Smooth muscle cell of bladder (primary cell): ENCODE data around the gene SLC35D1. TPM values are rescaled to one million over a fixed set of nuclear protein-coding genes. Genes with fewer than 3 reads are reported as not detected.

Experiments used
- total RNA-seq: library from RNA; depleted of rRNA; stranded (reverse); fragments of >200 nt; gene quantifications from 2 replicates; pipeline ENCODE4 v1.2.3, GENCODE V29; 2014

SLC35D1 gene
- total RNA-seq = 17.7 and 18.1 TPM in 2 replicates

DNA sequence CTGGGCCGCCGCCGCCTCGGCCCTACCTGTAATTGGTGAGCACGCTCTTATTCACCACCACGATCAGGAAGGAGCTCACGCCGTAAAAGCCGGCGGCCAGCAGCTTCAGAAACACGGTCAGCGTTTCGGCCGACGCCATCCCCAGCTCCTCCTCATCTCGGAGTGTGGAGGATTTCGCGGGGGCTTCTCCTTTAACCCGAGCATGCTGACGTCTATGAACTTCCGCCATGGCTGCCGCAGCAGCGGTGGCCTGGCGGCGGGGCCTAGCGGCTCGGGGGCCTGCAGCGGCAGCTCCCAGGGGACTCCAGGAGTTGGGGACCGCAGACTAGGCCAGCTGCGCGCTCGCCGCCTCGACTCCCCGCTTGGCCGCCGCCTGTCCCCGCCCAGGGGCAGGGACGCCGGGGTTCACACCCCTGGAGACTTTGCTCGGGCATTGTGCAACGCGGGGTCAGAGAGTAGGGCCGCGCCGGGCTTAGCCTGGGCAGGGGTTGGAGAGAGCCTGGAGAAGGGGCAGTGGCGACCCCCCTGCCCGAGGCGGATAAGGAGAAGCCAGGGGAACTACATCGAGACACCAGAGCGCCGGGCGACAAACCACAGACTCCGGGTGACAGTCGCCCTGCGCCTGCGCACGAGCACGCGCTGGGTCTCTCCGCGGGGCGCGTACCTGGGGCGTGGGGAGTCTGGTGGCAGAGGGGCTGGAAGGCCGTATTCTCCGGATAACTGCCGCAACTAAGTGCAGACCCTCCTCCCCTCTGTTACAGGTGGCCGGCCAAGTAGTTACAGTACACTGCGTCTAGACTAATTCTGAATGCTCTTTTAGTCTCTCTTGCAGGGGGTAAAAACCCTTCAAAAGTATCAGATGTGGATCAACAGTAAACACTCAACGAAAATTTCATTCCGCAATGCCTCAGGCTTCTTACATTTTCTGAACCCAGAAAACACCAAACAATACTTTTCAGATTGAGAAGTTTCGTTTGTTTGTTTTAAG lies at the start of gene SLC35D1:
SLC35D1 (minus strand) TSS at position 364 of the 988 bp plus-strand sequence; CDS start at position 229, 135 bp downstream.

Other genes starting within 250 kb of the SLC35D1 start
- gene DNAI4, start 129.3 kb downstream of the SLC35D1 start, total RNA-seq = 5.5 and 11.8 TPM in 2 replicates
- gene MIER1, start 129.2 kb downstream of the SLC35D1 start, total RNA-seq = 21.9 and 27.0 TPM in 2 replicates
- gene C1orf141, start 80.8 kb upstream of the SLC35D1 start, total RNA-seq = not detected in 2 replicates
- under 0.01 TPM in 1 of 2 replicates, not detected in the other for gene IL23R, start 112.3 kb upstream of the SLC35D1 start, total RNA-seq